Measurements from ENCODE around the gene WDR91. TPM values are rescaled to one million over a fixed set of nuclear protein-coding genes. Genes with fewer than 3 reads are reported as not detected.

Gene WDR91
- total and polyA plus RNA-seq, 11 donors = 3.0 to 11.4 (median 5.7) TPM

GRCh38 chr7:135181929-135182678 is 29.2 kb downstream of the WDR91 start:
- peaks cover 0 to 42% (median 28%) of the 10 kb centered on the region in 12 donors for H3K9me3 ChIP-seq
- H3K27ac ChIP-seq = no peak overlapping the region
- no peak for ATAC-seq
- TF ChIP-seq POLR2A (IDR thresholded peaks at IDR 0.05) = no peak
- no peaks in the 10 kb centered on the region for H3K4me1 ChIP-seq
- no peak overlapping the region for H3K4me3 ChIP-seq
- H3K36me3 ChIP-seq = peaks cover 0 to 71% (median 38%) of the 10 kb centered on the region in 9 donors
- 97 to 100% (median 98%) methylated on average over 26 to 31 of the region's 31 CpGs for WGBS, 4 donors
- no peak for DNase-seq
- no peaks in the 10 kb centered on the region for H3K27me3 ChIP-seq
- intact Hi-C loops (cut with DNase I) = loop anchor here in 1 of 10 donors (10.0 kb wide), 1 partner anchor 507 kb away; no protein-coding TSS in a partner anchor

GRCh38 chr7:135181261-135181928 is 29.9 kb downstream of the WDR91 start:
- DNase-seq (no peak), ATAC-seq (no peak)
- no peak for TF ChIP-seq CTCF (IDR thresholded peaks at IDR 0.05)
- TF ChIP-seq POLR2A (IDR thresholded peaks at IDR 0.05) = no peak
- Histone ChIP-seq H3K4me1 (no peaks in the 10 kb centered on the region), H3K27ac (no peak overlapping the region), H3K27me3 (no peaks in the 10 kb centered on the region), H3K36me3 (peaks cover 0 to 63% (median 31%) of the 10 kb centered on the region in 9 donors), H3K9me3 (peaks cover 0 to 42% (median 28%) of the 10 kb centered on the region in 12 donors), H3K4me3 (no peak overlapping the region)
- 92 to 95% (median 95%) methylated on average over 3 of the region's 3 CpGs for WGBS, 4 donors
- intact Hi-C loops (cut with DNase I) = loop anchor here in 1 of 10 donors (10.0 kb wide), 1 partner anchor 507 kb away; no protein-coding TSS in a partner anchor

GRCh38 chr7:135180122-135180521 is 31.2 kb downstream of the WDR91 start:
- Histone ChIP-seq H3K4me3 (no peak overlapping the region), H3K9me3 (peaks cover 0 to 42% (median 28%) of the 10 kb centered on the region in 12 donors), H3K36me3 (peaks cover 0 to 54% (median 22%) of the 10 kb centered on the region in 9 donors), H3K27ac (no peak overlapping the region), H3K4me1 (no peaks in the 10 kb centered on the region), H3K27me3 (no peaks in the 10 kb centered on the region)
- 97 to 98% (median 98%) methylated on average over 5 of the region's 5 CpGs for WGBS, 4 donors
- no peak for TF ChIP-seq CTCF (IDR thresholded peaks at IDR 0.05)
- no peak for DNase-seq
- intact Hi-C loops (cut with DNase I) = loop anchor here in 1 of 10 donors (10.0 kb wide), 1 partner anchor 505 kb away; no protein-coding TSS in a partner anchor
- ATAC-seq = no peak

- peaks cover 0 to 47% (median 15%) of the 10 kb centered on the region in 9 donors for H3K36me3 ChIP-seq
- ATAC-seq = no peak
- peaks cover 0 to 42% (median 28%) of the 10 kb centered on the region in 12 donors for H3K9me3 ChIP-seq
- no peak for DNase-seq
- intact Hi-C loops (cut with DNase I) = no loop called here
- WGBS, 4 donors = 73 to 94% (median 85%) methylated on average over 8 of the region's 8 CpGs
- TF ChIP-seq CTCF (IDR thresholded peaks at IDR 0.05) (no peak), POLR2A (IDR thresholded peaks at IDR 0.05) (no peak)
- H3K4me1 ChIP-seq = no peaks in the 10 kb centered on the region
- no peak overlapping the region for H3K27ac ChIP-seq
- no peaks in the 10 kb centered on the region for H3K27me3 ChIP-seq
- H3K4me3 ChIP-seq = no peak overlapping the region
Measured at GRCh38 chr7:135179321-135179925, 31.9 kb downstream of the WDR91 start.

All from heart left ventricle (tissue), 16 donors.